Activated CD8-positive, alpha-beta T cell treated with anti-CD3 and anti-CD28 coated beads, Interleukin-2, amount 10 ng/mL, durations not matched to agents 7 days and 5 days (primary cell): Measurements from ENCODE around the gene CACNB1. TPM values are rescaled to one million over a fixed set of nuclear protein-coding genes. Genes with fewer than 3 reads are reported as not detected.
"Not testable (repeated sequence)": the region's sequence is repeated elsewhere in the genome, so short reads cannot be mapped to it uniquely, and the experiment has no call there.

ENCODE experiments used
- ATAC-seq: fragments of 150-1000 bp; cut with Tn5 transposase; one replicate; pipeline ENCODE4 v1.10.0; 2021; ENCODE audit warnings: moderate library complexity
- CTCF ChIA-PET: fragments of 350-600 bp; sonication (Branson Sonifier 250); formaldehyde crosslinking; loops from one replicate; lab custom pipeline; 2021; ENCODE audit warnings: antibody characterized with exemption; lab: Charles Lee
- POLR2A ChIA-PET: fragments of 350-600 bp; sonication (Branson Sonifier 250); formaldehyde crosslinking; loops from one replicate; lab custom pipeline; 2021; ENCODE audit warnings: antibody characterized with exemption; lab: Charles Lee
- DNase-seq: peaks from one replicate; pipeline ENCODE4 v3.0.0-alpha.2; 2020
- H3K27ac Mint-ChIP-seq: one replicate; pipeline ENCODE4 v1.8.0; 2021; ENCODE audit warnings: mild to moderate bottlenecking, mixed read lengths
- H3K27me3 Mint-ChIP-seq: one replicate; pipeline ENCODE4 v1.8.0; 2021; ENCODE audit warnings: low read depth, mixed read lengths
- H3K36me3 Mint-ChIP-seq: one replicate; pipeline ENCODE4 v1.8.0; 2021; ENCODE audit warnings: low read depth, mixed read lengths
- H3K4me1 Mint-ChIP-seq: one replicate; pipeline ENCODE4 v1.8.0; 2021; ENCODE audit warnings: low read depth, mixed read lengths
- H3K4me3 Mint-ChIP-seq: one replicate; pipeline ENCODE4 v1.8.0; 2021; ENCODE audit warnings: mild to moderate bottlenecking, mixed read lengths
- H3K9me3 Mint-ChIP-seq: one replicate; pipeline ENCODE4 v1.8.0; 2022; ENCODE audit warnings: mixed read lengths; ENCODE audit not compliant: insufficient read depth
- total RNA-seq, 2 experiments: library from RNA; stranded (reverse); gene quantifications; one replicate each; pipeline ENCODE4 v1.2.3, GENCODE V29; 2021

Gene CACNB1
- total RNA-seq, 2 experiments from 2014 or later = 22.1 to 23.2 TPM

DNA sequence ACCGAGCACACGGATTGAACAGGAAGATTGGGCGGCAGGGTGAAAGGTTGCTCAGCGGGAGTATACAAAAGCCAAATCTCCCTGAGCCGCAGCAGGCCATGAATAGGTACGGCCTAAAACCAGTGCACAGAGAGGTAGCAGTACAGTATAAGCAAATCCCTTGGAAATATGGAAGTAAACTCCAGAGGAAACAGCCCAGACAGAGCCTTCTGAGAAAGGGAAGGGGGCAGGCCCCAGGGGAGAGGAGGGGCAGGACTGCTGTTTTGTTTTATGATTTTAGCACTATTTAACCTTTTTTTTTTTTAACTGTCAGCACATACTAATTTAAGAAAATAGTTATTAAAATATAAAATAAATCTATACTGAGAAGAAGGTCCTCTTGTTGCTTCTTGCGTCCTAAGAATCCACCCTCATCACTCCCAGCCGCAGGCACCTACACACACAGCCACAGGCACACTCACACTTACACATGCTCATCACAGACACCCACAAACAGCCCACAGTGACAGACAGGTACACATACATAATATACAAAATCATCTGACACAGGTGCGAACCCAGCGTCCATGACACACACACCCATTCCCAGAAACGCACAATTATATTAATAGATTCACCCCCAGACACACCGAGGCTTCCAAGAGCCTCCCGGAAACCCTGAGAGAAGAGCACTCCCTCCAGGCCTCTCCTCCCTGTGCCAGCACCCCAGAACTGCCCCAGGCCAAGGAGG is 58.9 kb downstream of the CACNB1 start:
- DNase-seq = no peak
- Mint-ChIP-seq H3K27ac (no peak overlapping the region), H3K4me3 (no peak overlapping the region), H3K27me3 (no peaks in the 10 kb centered on the region), H3K4me1 (no peaks in the 10 kb centered on the region), H3K9me3 (no peaks in the 10 kb centered on the region), H3K36me3 (no peaks in the 10 kb centered on the region)
- POLR2A ChIA-PET = no interaction called here
- no peak for ATAC-seq
- CTCF ChIA-PET = interaction anchor here (1.2 kb wide), 1 partner anchor 36 kb away, joined by 3 read pairs; no protein-coding TSS in a partner anchor

- Mint-ChIP-seq H3K9me3 (no peaks in the 10 kb centered on the region), H3K36me3 (no peaks in the 10 kb centered on the region), H3K4me3 (no peak overlapping the region), H3K27ac (no peak overlapping the region), H3K4me1 (no peaks in the 10 kb centered on the region), H3K27me3 (no peaks in the 10 kb centered on the region)
- ATAC-seq (no peak), DNase-seq (no peak)
- ChIA-PET POLR2A (no interaction called here), CTCF (interaction anchor here (1.1 kb wide), 2 partner anchors 19 to 152 kb away, joined by 3 to 4 read pairs; no protein-coding TSS in a partner anchor)
Measured at GRCh38 chr17:39134878-39135277, 62.6 kb downstream of the CACNB1 start.

DNA sequence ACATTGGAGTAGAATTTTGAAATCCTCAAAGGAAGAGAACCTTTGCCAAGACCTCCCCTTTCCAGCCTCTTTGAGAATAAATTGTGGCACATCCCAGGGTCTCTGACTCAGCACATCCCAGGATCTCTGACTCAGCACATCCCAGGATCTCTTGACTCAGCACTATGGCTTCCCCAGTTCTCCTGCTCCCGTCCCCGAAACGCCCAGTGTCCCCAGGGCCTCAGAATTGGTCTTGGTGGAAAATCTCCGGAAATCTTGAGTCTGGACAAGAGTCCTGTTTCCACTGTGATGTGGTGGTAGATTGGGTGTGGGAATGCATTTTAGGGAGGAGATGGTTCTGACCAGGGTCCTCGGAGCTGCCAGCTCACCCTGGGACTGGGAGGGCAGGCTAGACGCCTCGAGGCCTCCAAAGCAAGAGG is 65.3 kb downstream of the CACNB1 start:
- ATAC-seq (no peak), DNase-seq (no peak)
- H3K9me3 Mint-ChIP-seq = no peaks in the 10 kb centered on the region
- no peak overlapping the region for H3K27ac Mint-ChIP-seq
- no peaks in the 10 kb centered on the region for H3K4me1 Mint-ChIP-seq
- ChIA-PET CTCF (interaction anchor here (2.4 kb wide), 1 partner anchor 33 kb away, joined by 8 read pairs; no protein-coding TSS in a partner anchor), POLR2A (no interaction called here)
- no peaks in the 10 kb centered on the region for H3K36me3 Mint-ChIP-seq
- H3K27me3 Mint-ChIP-seq = no peaks in the 10 kb centered on the region
- H3K4me3 Mint-ChIP-seq = no peak overlapping the region

- DNase-seq (no peak), ATAC-seq (no peak)
- H3K4me1 Mint-ChIP-seq = no peaks in the 10 kb centered on the region
- H3K27ac Mint-ChIP-seq = no peak overlapping the region
- no peaks in the 10 kb centered on the region for H3K36me3 Mint-ChIP-seq
- ChIA-PET POLR2A (no interaction called here), CTCF (no interaction called here)
- no peak overlapping the region for H3K4me3 Mint-ChIP-seq
- no peaks in the 10 kb centered on the region for H3K9me3 Mint-ChIP-seq
- no peaks in the 10 kb centered on the region for H3K27me3 Mint-ChIP-seq
Measured at GRCh38 chr17:39131616-39132015, 65.9 kb downstream of the CACNB1 start.

DNA sequence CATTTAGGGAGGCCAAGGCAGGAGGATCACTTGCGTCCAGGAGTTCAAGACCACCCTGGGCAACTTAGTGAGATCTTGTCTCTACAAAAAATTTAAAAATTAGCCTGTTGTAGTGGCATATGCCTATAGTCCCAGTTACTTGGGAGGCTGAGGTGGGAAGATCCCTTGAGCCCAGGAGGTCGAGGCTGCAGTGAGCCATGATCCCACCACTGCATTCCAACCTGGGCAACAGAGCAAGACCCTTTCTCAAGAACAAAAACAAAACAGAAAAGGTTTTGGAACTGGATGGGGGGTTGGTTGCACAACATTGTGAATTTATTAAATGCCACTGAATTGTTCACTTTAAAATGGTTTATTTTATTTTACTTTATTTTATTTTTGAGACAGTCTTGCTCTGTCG is 67.3 kb downstream of the CACNB1 start:
- POLR2A ChIA-PET = no interaction called here
- no peaks in the 10 kb centered on the region for H3K27me3 Mint-ChIP-seq
- H3K9me3 Mint-ChIP-seq = no peaks in the 10 kb centered on the region
- DNase-seq (no peak), ATAC-seq (no peak)
- no peak overlapping the region for H3K27ac Mint-ChIP-seq
- H3K4me1 Mint-ChIP-seq = no peaks in the 10 kb centered on the region
- CTCF ChIA-PET = no interaction called here
- no peaks in the 10 kb centered on the region for H3K36me3 Mint-ChIP-seq
- H3K4me3 Mint-ChIP-seq = no peak overlapping the region

GRCh38 chr17:39129544-39129943 is 67.9 kb downstream of the CACNB1 start:
- H3K9me3 Mint-ChIP-seq, H3K27ac Mint-ChIP-seq, H3K36me3 Mint-ChIP-seq, H3K27me3 Mint-ChIP-seq, POLR2A ChIA-PET, H3K4me3 Mint-ChIP-seq, CTCF ChIA-PET, H3K4me1 Mint-ChIP-seq, ATAC-seq, DNase-seq: not testable (repeated sequence)

DNA sequence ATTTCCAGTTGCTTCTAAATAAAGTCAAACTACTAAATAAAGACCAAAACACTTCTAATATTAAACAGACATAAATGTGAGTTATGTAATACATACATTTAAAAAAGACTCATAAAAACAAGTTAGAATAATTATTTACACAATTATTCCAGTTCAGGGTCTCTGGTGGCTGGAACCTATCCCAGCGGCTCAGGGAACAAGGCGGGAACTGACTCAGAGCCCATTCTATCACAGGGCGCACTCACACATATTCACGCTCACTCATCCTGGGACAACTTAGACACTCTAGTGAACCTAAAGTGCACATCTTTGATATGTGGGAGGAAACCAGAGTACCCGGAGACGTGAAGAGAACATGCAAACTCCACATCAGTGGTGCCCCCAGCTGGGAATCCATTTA is 71.0 kb downstream of the CACNB1 start:
- H3K27me3 Mint-ChIP-seq = no peaks in the 10 kb centered on the region
- DNase-seq = no peak
- no peak for ATAC-seq
- no peaks in the 10 kb centered on the region for H3K4me1 Mint-ChIP-seq
- ChIA-PET POLR2A (no interaction called here), CTCF (no interaction called here)
- no peak overlapping the region for H3K27ac Mint-ChIP-seq
- no peak overlapping the region for H3K4me3 Mint-ChIP-seq
- no peaks in the 10 kb centered on the region for H3K36me3 Mint-ChIP-seq
- no peaks in the 10 kb centered on the region for H3K9me3 Mint-ChIP-seq

DNA sequence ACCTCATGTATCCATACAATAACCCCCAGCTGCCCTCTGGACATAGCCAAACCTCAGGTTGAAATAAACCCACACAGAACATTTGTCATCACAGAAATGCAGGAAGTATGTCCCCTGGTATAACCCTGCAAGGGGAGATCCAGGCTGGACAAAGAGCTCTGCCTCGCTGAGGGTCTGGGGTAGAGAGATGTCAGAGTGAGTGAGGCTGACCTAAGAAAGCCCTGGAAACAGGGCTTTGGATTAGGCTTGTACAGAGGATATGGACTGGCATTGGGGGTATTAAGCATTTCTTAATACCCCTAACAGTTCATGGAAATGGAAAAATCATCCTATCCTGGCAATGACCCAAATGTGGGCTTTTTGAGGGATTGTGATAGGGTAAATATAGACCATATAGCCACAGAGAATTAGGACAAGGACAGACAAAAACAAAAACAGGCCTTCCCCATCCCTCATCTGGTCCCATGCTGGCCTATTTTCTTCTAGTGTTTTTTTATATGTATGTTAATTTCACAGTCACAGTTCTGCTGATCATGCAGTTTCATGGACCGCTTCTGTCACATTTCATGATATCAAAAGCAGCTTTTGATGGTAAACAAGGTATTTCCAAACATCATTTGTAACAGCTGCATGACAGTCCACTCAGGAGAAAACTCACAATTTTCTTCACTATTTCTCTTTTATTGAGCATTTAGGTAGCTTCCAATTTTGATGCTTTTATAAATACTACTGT is 72.2 kb downstream of the CACNB1 start:
- no peaks in the 10 kb centered on the region for H3K9me3 Mint-ChIP-seq
- POLR2A ChIA-PET = no interaction called here
- H3K36me3 Mint-ChIP-seq = no peaks in the 10 kb centered on the region
- H3K27ac Mint-ChIP-seq = no peak overlapping the region
- no peak overlapping the region for H3K4me3 Mint-ChIP-seq
- H3K27me3 Mint-ChIP-seq = no peaks in the 10 kb centered on the region
- ATAC-seq (no peak), DNase-seq (no peak)
- CTCF ChIA-PET = interaction anchor here (1.1 kb wide), 1 partner anchor 28 kb away, joined by 4 read pairs; no protein-coding TSS in a partner anchor
- H3K4me1 Mint-ChIP-seq = no peaks in the 10 kb centered on the region

DNA sequence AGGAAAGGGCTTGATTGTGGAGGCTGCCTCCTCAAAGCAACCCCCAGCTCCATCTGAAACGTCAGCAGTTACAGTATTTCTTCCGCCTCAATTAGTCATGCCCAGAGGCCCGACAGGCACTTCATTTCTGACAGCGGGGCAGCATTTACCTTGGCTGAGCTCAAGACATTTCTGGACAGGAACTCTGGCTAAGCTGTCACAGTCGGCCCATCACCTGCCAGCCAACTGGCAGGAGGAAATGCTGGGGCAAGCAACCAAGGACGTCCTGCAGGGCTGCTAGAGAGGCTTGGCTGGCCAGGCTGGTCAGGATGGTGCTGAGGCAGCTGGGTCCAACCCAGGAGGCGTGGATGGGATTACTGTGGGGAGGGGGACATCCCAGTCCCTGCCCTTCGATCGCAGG is 73.8 kb downstream of the CACNB1 start:
- no peaks in the 10 kb centered on the region for H3K27me3 Mint-ChIP-seq
- no peaks in the 10 kb centered on the region for H3K36me3 Mint-ChIP-seq
- H3K4me3 Mint-ChIP-seq = no peak overlapping the region
- DNase-seq (no peak), ATAC-seq (no peak)
- H3K9me3 Mint-ChIP-seq = no peaks in the 10 kb centered on the region
- H3K4me1 Mint-ChIP-seq = peaks cover under 1% of the 10 kb centered on the region
- no peak overlapping the region for H3K27ac Mint-ChIP-seq
- ChIA-PET CTCF (interaction anchor here (0.7 to 2.0 kb wide), 3 partner anchors 30 to 141 kb away, joined by 3 to 9 read pairs (median 5); no protein-coding TSS in a partner anchor), POLR2A (no interaction called here)

Other genes with a start within 250 kb of the CACNB1 start
- not detected for gene FBXO47, start 230.3 kb downstream of the CACNB1 start, total RNA-seq
- 1 to 10 TPM; 3.3 to 3.9 TPM for gene PLXDC1, start 46.0 kb downstream of the CACNB1 start, total RNA-seq
- gene ARL5C, start 31.5 kb downstream of the CACNB1 start, total RNA-seq = not detected
- gene RPL19, start 2.6 kb upstream of the CACNB1 start, total RNA-seq = 1,000 to 10,000 TPM; 1,896 to 1,946 TPM
- gene STAC2, start 28.3 kb upstream of the CACNB1 start, total RNA-seq = not detected
- 10 to 100 TPM; 11.2 to 11.8 TPM for gene FBXL20, start 204.0 kb upstream of the CACNB1 start, total RNA-seq